NAMALWA (cell line): ENCODE results near the gene CD40.

Experiments used
- DNase-seq: peaks from one replicate; pipeline ENCODE4 v3.0.0-alpha.2; 2015; ENCODE audit warnings: low spot score

Gene CD40

GRCh38 chr20:46150943-46151342 is 32.8 kb downstream of the CD40 start:
- DNase-seq, result no peak

- peak; percentile 50 for DNase-seq
Measured at GRCh38 chr20:46151936-46152335, 33.8 kb downstream of the CD40 start.

GRCh38 chr20:46152824-46153586 is 34.9 kb downstream of the CD40 start:
- no peak for DNase-seq

- no peak for DNase-seq
Measured at GRCh38 chr20:46154305-46154704, 36.2 kb downstream of the CD40 start.

GRCh38 chr20:46154796-46155195 is 36.7 kb downstream of the CD40 start:
- DNase-seq, result no peak

GRCh38 chr20:46156065-46156464 is 38.0 kb downstream of the CD40 start:
- DNase-seq, result no peak

GRCh38 chr20:46157076-46157592 is 39.0 kb downstream of the CD40 start:
- no peak for DNase-seq

- DNase-seq, result no peak
Measured at GRCh38 chr20:46157625-46158024, 39.5 kb downstream of the CD40 start.

- no peak for DNase-seq
Measured at GRCh38 chr20:46158476-46158987, 40.4 kb downstream of the CD40 start.

- DNase-seq, result no peak
Measured at GRCh38 chr20:46159101-46159897, 41.2 kb downstream of the CD40 start.

- no peak for DNase-seq
Measured at GRCh38 chr20:46160661-46161060, 42.5 kb downstream of the CD40 start.

- DNase-seq, result no peak
Measured at GRCh38 chr20:46161921-46162320, 43.8 kb downstream of the CD40 start.

- no peak for DNase-seq
Measured at GRCh38 chr20:46164254-46164653, 46.1 kb downstream of the CD40 start.

- DNase-seq, result no peak
Measured at GRCh38 chr20:46167080-46167479, 49.0 kb downstream of the CD40 start.

GRCh38 chr20:46168438-46168837 is 50.3 kb downstream of the CD40 start:
- no peak for DNase-seq

- no peak for DNase-seq
Measured at GRCh38 chr20:46169245-46170171, 51.4 kb downstream of the CD40 start.

GRCh38 chr20:46171476-46171875 is 53.4 kb downstream of the CD40 start:
- DNase-seq, result no peak

GRCh38 chr20:46171909-46172308 is 53.8 kb downstream of the CD40 start:
- no peak for DNase-seq

GRCh38 chr20:46172455-46172854 is 54.3 kb downstream of the CD40 start:
- no peak for DNase-seq

GRCh38 chr20:46172961-46173536 is 54.9 kb downstream of the CD40 start:
- DNase-seq, result no peak

GRCh38 chr20:46173652-46174468 is 55.7 kb downstream of the CD40 start:
- DNase-seq, result no peak
